ENCODE data around the gene NEK6. TPM values are rescaled to one million over a fixed set of nuclear protein-coding genes. Genes with fewer than 3 reads are reported as not detected.

The NEK6 gene
- total and polyA plus RNA-seq, 5 donors from 2014 or later: 3.5 to 17.0 (median 3.7) TPM

GRCh38 chr9:124258607-124259157 lies 933 bp downstream of the NEK6 start:
- peaks cover 17% of the 10 kb centered on the region for H3K4me1 ChIP-seq (ENCODE audit: control insufficient read depth, insufficient read depth, low read length, poor library complexity, severe bottlenecking)
- no peaks in the 10 kb centered on the region for H3K36me3 ChIP-seq (ENCODE audit: control insufficient read depth, insufficient read depth, low read length)
- Mint-ChIP-seq H3K36me3 (no peaks in the 10 kb centered on the region), H3K9me3 (peaks cover 0 to 2% (median 0%) of the 10 kb centered on the region in 7 donors), H3K4me1 (peaks cover 10 to 44% (median 23%) of the 10 kb centered on the region in 4 donors), H3K27me3 (peaks cover 23% of the 10 kb centered on the region), H3K27ac (peak overlapping the region in 1 of 3 donors; percentile 79), H3K4me3 (peak overlapping the region; percentile 92 to 95 (median 92))
- no peak overlapping the region for H3K27ac ChIP-seq (ENCODE audit: insufficient read depth, low read length, poor library complexity, severe bottlenecking)
- no peaks in the 10 kb centered on the region for H3K27me3 ChIP-seq (ENCODE audit: control insufficient read depth, insufficient read depth, low read length)
- no peak for DNase-seq
- H3K4me3 ChIP-seq (ENCODE audit: low read depth, low read length): peak overlapping the region; percentile 64
- no peak for ATAC-seq (ENCODE audit: low read depth in 2 of 2)
- no peaks in the 10 kb centered on the region for H3K9me3 ChIP-seq (ENCODE audit: control insufficient read depth in 2 of 2, low read length in 2 of 2)

GRCh38 chr9:124259158-124259808 lies 1.5 kb downstream of the NEK6 start:
- Mint-ChIP-seq H3K27me3 (peaks cover 17% of the 10 kb centered on the region), H3K27ac (no peak overlapping the region), H3K4me3 (peak overlapping the region; percentile 92 to 95 (median 92)), H3K36me3 (no peaks in the 10 kb centered on the region), H3K4me1 (peaks cover 5 to 39% (median 19%) of the 10 kb centered on the region in 4 donors), H3K9me3 (peaks cover 0 to 2% (median 0%) of the 10 kb centered on the region in 7 donors)
- H3K4me3 ChIP-seq (ENCODE audit: low read depth, low read length): peak overlapping the region; percentile 64
- peaks cover 17% of the 10 kb centered on the region for H3K4me1 ChIP-seq (ENCODE audit: control insufficient read depth, insufficient read depth, low read length, poor library complexity, severe bottlenecking)
- H3K27me3 ChIP-seq (ENCODE audit: control insufficient read depth, insufficient read depth, low read length): no peaks in the 10 kb centered on the region
- DNase-seq (no peak), ATAC-seq (ENCODE audit: low read depth in 2 of 2) (no peak)
- no peaks in the 10 kb centered on the region for H3K9me3 ChIP-seq (ENCODE audit: control insufficient read depth in 2 of 2, low read length in 2 of 2)
- H3K36me3 ChIP-seq (ENCODE audit: control insufficient read depth, insufficient read depth, low read length): no peaks in the 10 kb centered on the region
- no peak overlapping the region for H3K27ac ChIP-seq (ENCODE audit: insufficient read depth, low read length, poor library complexity, severe bottlenecking)

- no peak overlapping the region for H3K27ac Mint-ChIP-seq
- ATAC-seq (ENCODE audit: low read depth in 2 of 2): peak in 1 of 2 donors; percentile 20
- H3K27ac ChIP-seq (ENCODE audit: insufficient read depth, low read length, poor library complexity, severe bottlenecking): no peak overlapping the region
These were observed 3.2 kb downstream of the NEK6 start for GRCh38 chr9:124260769-124261603.

GRCh38 chr9:124261736-124262648 lies 4.2 kb downstream of the NEK6 start:
- peak overlapping the region in 1 of 4 donors; percentile 47 for H3K4me3 Mint-ChIP-seq
- peaks cover 0 to 2% (median 0%) of the 10 kb centered on the region in 7 donors for H3K9me3 Mint-ChIP-seq

More at GRCh38 chr9:124260769-124261603, 3.2 kb downstream of the NEK6 start:
- H3K4me1 Mint-ChIP-seq: peaks cover 3 to 33% (median 18%) of the 10 kb centered on the region in 4 donors
- H3K27me3 ChIP-seq (ENCODE audit: control insufficient read depth, insufficient read depth, low read length): no peaks in the 10 kb centered on the region
- H3K36me3 Mint-ChIP-seq: no peaks in the 10 kb centered on the region
- H3K27me3 Mint-ChIP-seq: peaks cover 12% of the 10 kb centered on the region
- DNase-seq: no peak
- H3K9me3 Mint-ChIP-seq: peaks cover 0 to 2% (median 0%) of the 10 kb centered on the region in 7 donors
- H3K4me3 ChIP-seq (ENCODE audit: low read depth, low read length): no peak overlapping the region
- H3K36me3 ChIP-seq (ENCODE audit: control insufficient read depth, insufficient read depth, low read length): no peaks in the 10 kb centered on the region
- H3K9me3 ChIP-seq (ENCODE audit: control insufficient read depth in 2 of 2, low read length in 2 of 2): no peaks in the 10 kb centered on the region
- peaks cover 17% of the 10 kb centered on the region for H3K4me1 ChIP-seq (ENCODE audit: control insufficient read depth, insufficient read depth, low read length, poor library complexity, severe bottlenecking)
- H3K4me3 Mint-ChIP-seq: peak overlapping the region; percentile 26 to 79 (median 39)

GRCh38 chr9:124262649-124262972 lies 4.9 kb downstream of the NEK6 start:
- Mint-ChIP-seq H3K27ac (no peak overlapping the region), H3K27me3 (peaks cover 5% of the 10 kb centered on the region)
- H3K9me3 ChIP-seq (ENCODE audit: control insufficient read depth in 2 of 2, low read length in 2 of 2): no peaks in the 10 kb centered on the region

More at GRCh38 chr9:124261736-124262648, 4.2 kb downstream of the NEK6 start:
- Mint-ChIP-seq H3K27me3 (peaks cover 8% of the 10 kb centered on the region), H3K36me3 (no peaks in the 10 kb centered on the region), H3K4me1 (peaks cover 5 to 33% (median 19%) of the 10 kb centered on the region in 4 donors), H3K27ac (no peak overlapping the region)
- no peak overlapping the region for H3K4me3 ChIP-seq (ENCODE audit: low read depth, low read length)
- no peaks in the 10 kb centered on the region for H3K9me3 ChIP-seq (ENCODE audit: control insufficient read depth in 2 of 2, low read length in 2 of 2)
- ATAC-seq (ENCODE audit: low read depth in 2 of 2): no peak
- no peak overlapping the region for H3K27ac ChIP-seq (ENCODE audit: insufficient read depth, low read length, poor library complexity, severe bottlenecking)
- DNase-seq: no peak
- H3K27me3 ChIP-seq (ENCODE audit: control insufficient read depth, insufficient read depth, low read length): no peaks in the 10 kb centered on the region
- peaks cover 17% of the 10 kb centered on the region for H3K4me1 ChIP-seq (ENCODE audit: control insufficient read depth, insufficient read depth, low read length, poor library complexity, severe bottlenecking)
- no peaks in the 10 kb centered on the region for H3K36me3 ChIP-seq (ENCODE audit: control insufficient read depth, insufficient read depth, low read length)

GRCh38 chr9:124263213-124263612 lies 5.5 kb downstream of the NEK6 start:
- H3K4me1 ChIP-seq (ENCODE audit: control insufficient read depth, insufficient read depth, low read length, poor library complexity, severe bottlenecking): peaks cover 12% of the 10 kb centered on the region
- DNase-seq: no peak
- no peak overlapping the region for H3K27ac Mint-ChIP-seq
- H3K4me1 Mint-ChIP-seq: peaks cover 5 to 26% (median 18%) of the 10 kb centered on the region in 4 donors
- no peaks in the 10 kb centered on the region for H3K36me3 Mint-ChIP-seq
- H3K27me3 ChIP-seq (ENCODE audit: control insufficient read depth, insufficient read depth, low read length): no peaks in the 10 kb centered on the region
- H3K4me3 Mint-ChIP-seq: no peak overlapping the region
- no peaks in the 10 kb centered on the region for H3K9me3 Mint-ChIP-seq
- no peak overlapping the region for H3K27ac ChIP-seq (ENCODE audit: insufficient read depth, low read length, poor library complexity, severe bottlenecking)
- H3K36me3 ChIP-seq (ENCODE audit: control insufficient read depth, insufficient read depth, low read length): no peaks in the 10 kb centered on the region
- no peaks in the 10 kb centered on the region for H3K9me3 ChIP-seq (ENCODE audit: control insufficient read depth in 2 of 2, low read length in 2 of 2)
- H3K27me3 Mint-ChIP-seq: peaks cover 5% of the 10 kb centered on the region
- no peak for ATAC-seq (ENCODE audit: low read depth in 2 of 2)
- no peak overlapping the region for H3K4me3 ChIP-seq (ENCODE audit: low read depth, low read length)

More at GRCh38 chr9:124262649-124262972, 4.9 kb downstream of the NEK6 start:
- Histone ChIP-seq H3K27me3 (ENCODE audit: control insufficient read depth, insufficient read depth, low read length) (no peaks in the 10 kb centered on the region), H3K4me1 (ENCODE audit: control insufficient read depth, insufficient read depth, low read length, poor library complexity, severe bottlenecking) (peaks cover 12% of the 10 kb centered on the region), H3K27ac (ENCODE audit: insufficient read depth, low read length, poor library complexity, severe bottlenecking) (no peak overlapping the region), H3K36me3 (ENCODE audit: control insufficient read depth, insufficient read depth, low read length) (no peaks in the 10 kb centered on the region), H3K4me3 (ENCODE audit: low read depth, low read length) (no peak overlapping the region)
- H3K9me3 Mint-ChIP-seq: no peaks in the 10 kb centered on the region
- no peaks in the 10 kb centered on the region for H3K36me3 Mint-ChIP-seq
- DNase-seq (no peak), ATAC-seq (ENCODE audit: low read depth in 2 of 2) (no peak)
- peak overlapping the region in 1 of 4 donors; percentile 32 for H3K4me3 Mint-ChIP-seq
- peaks cover 5 to 27% (median 17%) of the 10 kb centered on the region in 4 donors for H3K4me1 Mint-ChIP-seq
